Right lobe of liver (tissue), 4 donors: ENCODE results near the gene EXOSC7.

Experiments used
- CTCF ChIP-seq, 4 donors: fragments of 200-600 bp in 3 of 4; fragments of 450-650 bp in 1 of 4; IDR thresholded peaks; one replicate each; pipeline versions ENCODE4 v1.5.1 to v1.8.0; 2016 to 2022; ENCODE audit warnings: antibody characterized with exemption in 4 of 4, mild to moderate bottlenecking in 2 of 4
- POLR2A ChIP-seq: fragments of 450-650 bp; IDR thresholded peaks from one replicate; pipeline ENCODE4 v1.6.1; 2017; ENCODE audit warnings: antibody characterized with exemption, mild to moderate bottlenecking
- donor health status: DM: no; HTN: no; CAD: no.
- donor health status: DM: no; HTN: no; CAD: no.
- donor health status: DM: no; HTN: yes; CAD: no.

- TF ChIP-seq CTCF (IDR thresholded peaks at IDR 0.05), result no peak
- TF ChIP-seq POLR2A, result no peak
Observed at GRCh38 chr3:44987332-44987731, 11.3 kb downstream of the EXOSC7 start.
